ENCODE data around the gene BRME1.

GRCh38 chr19:13860679-13861391 lies 45.1 kb downstream of the BRME1 start:
- TF ChIP-seq SMAD3 (CRISPR knock-in tag; IDR thresholded peaks at IDR 0.05) (no peak), CREB1 (IDR thresholded peaks at IDR 0.05) (no peak), CREB1 (CRISPR knock-in tag; IDR thresholded peaks at IDR 0.05) (no peak), NFRKB (IDR thresholded peaks at IDR 0.05) (no peak), ZBTB49 (CRISPR knock-in tag; IDR thresholded peaks at IDR 0.05; ENCODE audit: borderline replicate concordance) (no peak)
- TF ChIP-seq, protein P1, sequence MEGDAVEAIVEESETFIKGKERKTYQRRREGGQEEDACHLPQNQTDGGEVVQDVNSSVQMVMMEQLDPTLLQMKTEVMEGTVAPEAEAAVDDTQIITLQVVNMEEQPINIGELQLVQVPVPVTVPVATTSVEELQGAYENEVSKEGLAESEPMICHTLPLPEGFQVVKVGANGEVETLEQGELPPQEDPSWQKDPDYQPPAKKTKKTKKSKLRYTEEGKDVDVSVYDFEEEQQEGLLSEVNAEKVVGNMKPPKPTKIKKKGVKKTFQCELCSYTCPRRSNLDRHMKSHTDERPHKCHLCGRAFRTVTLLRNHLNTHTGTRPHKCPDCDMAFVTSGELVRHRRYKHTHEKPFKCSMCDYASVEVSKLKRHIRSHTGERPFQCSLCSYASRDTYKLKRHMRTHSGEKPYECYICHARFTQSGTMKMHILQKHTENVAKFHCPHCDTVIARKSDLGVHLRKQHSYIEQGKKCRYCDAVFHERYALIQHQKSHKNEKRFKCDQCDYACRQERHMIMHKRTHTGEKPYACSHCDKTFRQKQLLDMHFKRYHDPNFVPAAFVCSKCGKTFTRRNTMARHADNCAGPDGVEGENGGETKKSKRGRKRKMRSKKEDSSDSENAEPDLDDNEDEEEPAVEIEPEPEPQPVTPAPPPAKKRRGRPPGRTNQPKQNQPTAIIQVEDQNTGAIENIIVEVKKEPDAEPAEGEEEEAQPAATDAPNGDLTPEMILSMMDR (CRISPR knock-in tag; IDR thresholded peaks at IDR 0.05), result no peak
- TF ChIP-seq, protein P2, sequence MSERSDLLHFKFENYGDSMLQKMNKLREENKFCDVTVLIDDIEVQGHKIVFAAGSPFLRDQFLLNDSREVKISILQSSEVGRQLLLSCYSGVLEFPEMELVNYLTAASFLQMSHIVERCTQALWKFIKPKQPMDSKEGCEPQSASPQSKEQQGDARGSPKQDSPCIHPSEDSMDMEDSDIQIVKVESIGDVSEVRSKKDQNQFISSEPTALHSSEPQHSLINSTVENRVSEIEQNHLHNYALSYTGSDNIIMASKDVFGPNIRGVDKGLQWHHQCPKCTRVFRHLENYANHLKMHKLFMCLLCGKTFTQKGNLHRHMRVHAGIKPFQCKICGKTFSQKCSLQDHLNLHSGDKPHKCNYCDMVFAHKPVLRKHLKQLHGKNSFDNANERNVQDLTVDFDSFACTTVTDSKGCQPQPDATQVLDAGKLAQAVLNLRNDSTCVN (CRISPR knock-in tag; IDR thresholded peaks at IDR 0.05; ENCODE audit: borderline replicate concordance), result no peak
